ENCODE measurements around the gene SLC12A8.

- no peak for TF ChIP-seq HNF4G (IDR thresholded peaks at IDR 0.05; ENCODE audit: borderline replicate concordance, low read depth, low read length)
- TF ChIP-seq HNF4G (CRISPR knock-in tag; IDR thresholded peaks at IDR 0.05; ENCODE audit: borderline replicate concordance, low read depth): no peak
- TF ChIP-seq PCBP2 (optimal IDR thresholded peaks at IDR 0.05; ENCODE audit: low read depth, low read length, poor library complexity, severe bottlenecking): no peak
- TF ChIP-seq CTCF (CRISPR knock-in tag; IDR thresholded peaks at IDR 0.05): no peak
- no peak for TF ChIP-seq ZNF570 (CRISPR knock-in tag; IDR thresholded peaks at IDR 0.05; ENCODE audit: borderline replicate concordance)
- TF ChIP-seq POLR2A (IDR thresholded peaks at IDR 0.05; ENCODE audit: insufficient read depth in 1 of 2, low read depth in 2 of 2, low read length in 2 of 2): no peak
- no peak for TF ChIP-seq ADNP (CRISPR knock-in tag; IDR thresholded peaks at IDR 0.05)
- TF ChIP-seq, protein P1, sequence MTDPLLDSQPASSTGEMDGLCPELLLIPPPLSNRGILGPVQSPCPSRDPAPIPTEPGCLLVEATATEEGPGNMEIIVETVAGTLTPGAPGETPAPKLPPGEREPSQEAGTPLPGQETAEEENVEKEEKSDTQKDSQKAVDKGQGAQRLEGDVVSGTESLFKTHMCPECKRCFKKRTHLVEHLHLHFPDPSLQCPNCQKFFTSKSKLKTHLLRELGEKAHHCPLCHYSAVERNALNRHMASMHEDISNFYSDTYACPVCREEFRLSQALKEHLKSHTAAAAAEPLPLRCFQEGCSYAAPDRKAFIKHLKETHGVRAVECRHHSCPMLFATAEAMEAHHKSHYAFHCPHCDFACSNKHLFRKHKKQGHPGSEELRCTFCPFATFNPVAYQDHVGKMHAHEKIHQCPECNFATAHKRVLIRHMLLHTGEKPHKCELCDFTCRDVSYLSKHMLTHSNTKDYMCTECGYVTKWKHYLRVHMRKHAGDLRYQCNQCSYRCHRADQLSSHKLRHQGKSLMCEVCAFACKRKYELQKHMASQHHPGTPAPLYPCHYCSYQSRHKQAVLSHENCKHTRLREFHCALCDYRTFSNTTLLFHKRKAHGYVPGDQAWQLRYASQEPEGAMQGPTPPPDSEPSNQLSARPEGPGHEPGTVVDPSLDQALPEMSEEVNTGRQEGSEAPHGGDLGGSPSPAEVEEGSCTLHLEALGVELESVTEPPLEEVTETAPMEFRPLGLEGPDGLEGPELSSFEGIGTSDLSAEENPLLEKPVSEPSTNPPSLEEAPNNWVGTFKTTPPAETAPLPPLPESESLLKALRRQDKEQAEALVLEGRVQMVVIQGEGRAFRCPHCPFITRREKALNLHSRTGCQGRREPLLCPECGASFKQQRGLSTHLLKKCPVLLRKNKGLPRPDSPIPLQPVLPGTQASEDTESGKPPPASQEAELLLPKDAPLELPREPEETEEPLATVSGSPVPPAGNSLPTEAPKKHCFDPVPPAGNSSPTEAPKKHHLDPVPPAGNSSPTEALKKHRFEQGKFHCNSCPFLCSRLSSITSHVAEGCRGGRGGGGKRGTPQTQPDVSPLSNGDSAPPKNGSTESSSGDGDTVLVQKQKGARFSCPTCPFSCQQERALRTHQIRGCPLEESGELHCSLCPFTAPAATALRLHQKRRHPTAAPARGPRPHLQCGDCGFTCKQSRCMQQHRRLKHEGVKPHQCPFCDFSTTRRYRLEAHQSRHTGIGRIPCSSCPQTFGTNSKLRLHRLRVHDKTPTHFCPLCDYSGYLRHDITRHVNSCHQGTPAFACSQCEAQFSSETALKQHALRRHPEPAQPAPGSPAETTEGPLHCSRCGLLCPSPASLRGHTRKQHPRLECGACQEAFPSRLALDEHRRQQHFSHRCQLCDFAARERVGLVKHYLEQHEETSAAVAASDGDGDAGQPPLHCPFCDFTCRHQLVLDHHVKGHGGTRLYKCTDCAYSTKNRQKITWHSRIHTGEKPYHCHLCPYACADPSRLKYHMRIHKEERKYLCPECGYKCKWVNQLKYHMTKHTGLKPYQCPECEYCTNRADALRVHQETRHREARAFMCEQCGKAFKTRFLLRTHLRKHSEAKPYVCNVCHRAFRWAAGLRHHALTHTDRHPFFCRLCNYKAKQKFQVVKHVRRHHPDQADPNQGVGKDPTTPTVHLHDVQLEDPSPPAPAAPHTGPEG (CRISPR knock-in tag; IDR thresholded peaks at IDR 0.05): no peak
- TF ChIP-seq FOXK2 (IDR thresholded peaks at IDR 0.05): no peak
- TF ChIP-seq ZNF512 (CRISPR knock-in tag; IDR thresholded peaks at IDR 0.05): no peak
- TF ChIP-seq ZBTB20 (CRISPR knock-in tag; IDR thresholded peaks at IDR 0.05; ENCODE audit: borderline replicate concordance, low read depth): no peak
These were observed 178.9 kb downstream of the SLC12A8 start for GRCh38 chr3:125033616-125034015.

Data from HepG2 (cell line).